ENCODE data around the gene MTHFD1L.

DNA sequence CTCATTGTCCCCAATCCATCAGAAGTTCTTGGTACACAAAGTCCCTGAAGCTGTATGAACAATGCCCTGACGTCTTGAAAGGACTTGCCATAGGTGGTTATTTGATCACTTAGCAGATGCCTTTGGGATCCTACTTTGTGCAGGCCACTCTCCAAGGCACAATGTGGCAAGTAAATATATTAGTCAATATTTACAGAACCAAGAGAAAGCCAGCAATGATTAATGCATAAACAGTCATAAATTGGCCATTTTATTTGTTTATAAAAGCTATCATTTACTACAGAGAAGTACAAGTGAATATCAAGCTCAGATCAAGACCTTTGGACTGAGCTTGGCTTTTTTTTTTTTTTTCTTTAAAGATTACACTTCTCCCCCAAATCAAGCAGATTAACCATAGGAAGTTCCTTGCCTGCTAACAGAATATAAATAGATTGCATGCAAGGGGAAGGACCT lies 161.8 kb downstream of the MTHFD1L start:
- TF ChIP-seq ZNF263 (CRISPR knock-in tag; IDR thresholded peaks at IDR 0.05; ENCODE audit: borderline replicate concordance) (no peak), BCL6 (CRISPR knock-in tag; IDR thresholded peaks at IDR 0.05) (no peak)

All from K562 (cell line).